VCaP (cell line): ENCODE results near the gene LDB2.

Experiments
- H3K27ac ChIP-seq: fragments of 450-650 bp; 2 replicates; pipeline ENCODE4 v1.5.1; 2017
- TF ChIP-seq, protein P1 (sequence below): fragments of 450-650 bp; conservative IDR thresholded peaks from 2 replicates; pipeline ENCODE4 v1.5.1; 2017; ENCODE audit warnings: mild to moderate bottlenecking, moderate library complexity

Gene LDB2

DNA sequence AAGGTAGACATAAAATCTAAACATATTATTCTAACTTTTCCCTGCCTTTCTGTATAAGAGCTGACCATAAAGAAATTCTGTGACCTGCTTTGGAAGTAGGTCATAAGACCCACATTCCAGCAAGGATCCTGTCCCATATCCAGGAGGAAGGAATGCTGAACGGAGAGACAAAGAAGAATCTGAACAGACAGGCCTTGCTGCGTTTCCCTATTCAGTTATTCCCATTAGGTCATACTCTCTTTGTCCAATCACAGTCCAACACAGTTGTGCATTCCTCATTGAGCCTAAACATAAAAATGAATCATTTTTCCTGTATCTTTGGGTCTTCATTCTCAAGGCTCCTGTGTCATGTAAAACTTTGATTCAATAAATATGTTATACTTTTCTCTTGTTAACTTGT is 384.6 kb downstream of the LDB2 start:
- no peak overlapping the region for H3K27ac ChIP-seq
- TF ChIP-seq, protein P1, sequence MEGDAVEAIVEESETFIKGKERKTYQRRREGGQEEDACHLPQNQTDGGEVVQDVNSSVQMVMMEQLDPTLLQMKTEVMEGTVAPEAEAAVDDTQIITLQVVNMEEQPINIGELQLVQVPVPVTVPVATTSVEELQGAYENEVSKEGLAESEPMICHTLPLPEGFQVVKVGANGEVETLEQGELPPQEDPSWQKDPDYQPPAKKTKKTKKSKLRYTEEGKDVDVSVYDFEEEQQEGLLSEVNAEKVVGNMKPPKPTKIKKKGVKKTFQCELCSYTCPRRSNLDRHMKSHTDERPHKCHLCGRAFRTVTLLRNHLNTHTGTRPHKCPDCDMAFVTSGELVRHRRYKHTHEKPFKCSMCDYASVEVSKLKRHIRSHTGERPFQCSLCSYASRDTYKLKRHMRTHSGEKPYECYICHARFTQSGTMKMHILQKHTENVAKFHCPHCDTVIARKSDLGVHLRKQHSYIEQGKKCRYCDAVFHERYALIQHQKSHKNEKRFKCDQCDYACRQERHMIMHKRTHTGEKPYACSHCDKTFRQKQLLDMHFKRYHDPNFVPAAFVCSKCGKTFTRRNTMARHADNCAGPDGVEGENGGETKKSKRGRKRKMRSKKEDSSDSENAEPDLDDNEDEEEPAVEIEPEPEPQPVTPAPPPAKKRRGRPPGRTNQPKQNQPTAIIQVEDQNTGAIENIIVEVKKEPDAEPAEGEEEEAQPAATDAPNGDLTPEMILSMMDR = no peak

DNA sequence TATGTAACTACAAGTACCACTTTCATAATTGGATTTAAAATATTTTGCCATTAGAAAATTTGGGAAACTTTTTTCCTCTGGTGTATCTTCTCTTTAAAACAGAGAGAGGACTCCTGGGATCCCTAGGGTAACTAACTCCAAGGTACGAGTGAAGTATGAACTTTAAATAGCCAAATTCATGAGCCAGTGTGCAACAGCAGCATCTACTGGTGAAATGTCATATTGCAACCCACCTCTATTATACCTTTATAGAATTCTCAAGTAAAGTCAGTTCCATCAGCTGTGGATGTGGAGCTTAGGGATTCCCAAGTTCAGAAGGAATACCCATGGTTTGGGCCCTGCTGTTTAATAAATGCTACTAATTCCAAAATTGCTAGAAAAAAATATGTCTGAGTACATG is 389.5 kb downstream of the LDB2 start:
- TF ChIP-seq, protein P1 = no peak
- H3K27ac ChIP-seq = no peak overlapping the region

DNA sequence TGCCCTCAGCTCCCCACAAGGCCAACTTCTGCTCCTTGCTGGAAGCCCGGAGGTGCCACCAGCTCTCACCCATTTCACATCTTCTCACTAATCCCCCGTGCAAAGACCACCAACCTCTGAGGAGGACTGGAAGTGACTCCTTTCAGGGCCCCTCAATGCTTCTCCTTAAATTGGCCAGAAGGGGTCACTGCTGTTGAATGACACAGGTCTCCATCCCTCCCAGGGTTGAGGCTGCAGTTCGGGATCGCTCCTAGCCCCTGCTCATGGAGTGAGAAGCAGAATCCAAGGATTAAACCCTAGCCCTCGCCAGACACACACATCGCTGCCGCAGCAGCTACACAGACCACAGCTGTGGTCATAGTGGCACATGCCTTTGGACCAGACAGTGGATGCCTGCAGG is 392.7 kb downstream of the LDB2 start:
- TF ChIP-seq, protein P1 = no peak
- H3K27ac ChIP-seq = no peak overlapping the region

DNA sequence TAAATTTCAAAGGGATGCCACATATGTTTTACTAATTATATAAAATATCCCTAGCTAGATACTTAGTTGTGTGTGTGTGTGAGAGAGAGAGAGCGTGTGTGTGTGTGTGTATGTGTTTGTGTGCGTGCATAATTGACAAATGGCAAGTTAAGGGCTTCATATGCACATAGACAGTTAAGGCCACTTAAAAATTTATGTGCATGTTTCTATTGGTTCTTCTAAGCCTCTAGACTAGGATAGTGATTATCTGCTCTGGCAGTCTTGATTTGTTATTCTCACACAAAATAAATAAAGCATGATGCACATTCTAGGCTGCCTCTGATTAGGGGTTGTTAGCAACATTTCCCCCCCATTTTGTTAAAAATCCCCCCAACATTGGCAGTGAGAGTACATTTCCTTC is 393.2 kb downstream of the LDB2 start:
- H3K27ac ChIP-seq = no peak overlapping the region
- TF ChIP-seq, protein P1 = no peak

DNA sequence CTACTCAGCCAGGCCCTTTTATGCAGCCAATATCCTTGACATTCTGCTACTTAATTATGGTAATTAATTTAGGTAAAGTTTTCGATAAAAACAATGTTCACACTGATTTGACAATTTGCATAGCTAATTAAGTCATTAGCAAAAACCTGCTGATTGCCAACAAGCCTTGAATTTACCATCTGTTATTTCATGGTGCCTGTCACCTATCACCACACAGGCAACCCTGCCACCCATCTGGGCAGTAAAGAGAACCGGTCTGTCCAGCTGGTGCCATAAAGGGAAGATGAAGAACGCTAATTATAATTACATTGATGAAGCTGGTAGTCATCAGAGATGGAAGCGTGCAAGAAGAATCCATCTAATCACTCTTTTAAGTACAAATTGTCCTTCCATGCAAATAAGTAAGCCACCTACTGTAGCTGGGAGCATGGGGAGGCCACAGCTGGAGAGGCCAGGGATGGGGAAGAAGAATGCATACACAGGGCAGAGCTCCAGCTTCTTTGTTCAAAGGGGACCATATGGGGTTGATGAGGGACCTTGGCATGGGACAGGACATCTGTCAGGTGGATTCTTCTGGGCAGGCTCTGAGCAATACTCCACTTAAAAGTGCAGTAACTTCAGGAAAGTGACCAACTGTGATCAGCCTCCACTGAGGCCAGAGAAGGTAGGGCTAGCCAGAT is 394.9 kb downstream of the LDB2 start:
- TF ChIP-seq, protein P1 = no peak
- H3K27ac ChIP-seq = no peak overlapping the region

DNA sequence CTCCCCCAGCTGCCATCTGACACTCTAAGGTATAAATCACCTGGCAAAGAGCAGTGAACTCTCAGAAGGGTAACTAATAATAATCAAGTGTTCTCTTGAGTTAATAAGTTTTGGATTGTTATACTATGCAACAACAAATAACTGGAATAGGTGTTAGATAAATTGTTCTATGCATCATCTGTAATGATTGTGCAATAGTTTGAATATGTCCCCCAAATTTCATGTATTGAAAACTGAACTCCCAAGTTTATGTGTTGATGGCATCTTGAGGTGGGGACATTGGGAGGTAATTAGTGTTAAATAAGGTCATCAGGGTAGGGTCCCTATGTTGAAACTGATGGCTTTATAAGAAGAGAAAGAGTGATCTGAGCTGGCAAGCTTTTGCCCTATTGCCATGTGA is 399.5 kb downstream of the LDB2 start:
- TF ChIP-seq, protein P1 = no peak
- no peak overlapping the region for H3K27ac ChIP-seq

DNA sequence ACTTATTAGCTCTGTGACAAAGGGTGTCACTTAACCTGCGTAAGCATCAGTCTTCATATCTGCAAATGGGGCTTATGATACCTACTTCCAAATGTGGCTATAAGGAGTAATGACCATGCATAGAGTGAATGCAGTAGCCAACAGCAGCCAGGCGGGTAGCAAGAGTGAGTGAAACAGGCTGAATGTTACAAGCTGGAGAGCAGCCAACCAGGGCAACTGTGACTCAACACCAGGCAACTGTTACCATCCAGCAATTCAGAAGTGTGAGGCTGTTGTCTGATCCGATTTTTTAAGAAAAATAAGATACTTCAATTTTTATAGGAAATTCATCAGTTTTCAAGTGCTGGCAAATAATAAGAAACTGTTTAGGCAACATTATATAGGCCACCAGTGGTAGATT is 401.9 kb downstream of the LDB2 start:
- TF ChIP-seq, protein P1 = no peak
- no peak overlapping the region for H3K27ac ChIP-seq
